Measurements from ENCODE around the gene ZXDC.

Gene ZXDC

GRCh38 chr3:126488886-126489569 lies 13.3 kb upstream of the ZXDC start:
- no peak overlapping the region for H3K4me3 Mint-ChIP-seq

GRCh38 chr3:126488185-126488584 lies 12.5 kb upstream of the ZXDC start:
- TF ChIP-seq CTCF (IDR thresholded peaks at IDR 0.05; ENCODE audit: unreplicated experiment in 3 of 3), result no peak
- Mint-ChIP-seq H3K36me3 (ENCODE audit: low read depth) (no peaks in the 10 kb centered on the region), H3K27me3 (ENCODE audit: low read depth) (peaks cover 11% of the 10 kb centered on the region), H3K9me3 (no peaks in the 10 kb centered on the region), H3K27ac (no peak overlapping the region), H3K4me3 (no peak overlapping the region), H3K4me1 (peaks cover 21% of the 10 kb centered on the region)

More at GRCh38 chr3:126488886-126489569, 13.3 kb upstream of the ZXDC start:
- Mint-ChIP-seq H3K9me3 (no peaks in the 10 kb centered on the region), H3K36me3 (ENCODE audit: low read depth) (no peaks in the 10 kb centered on the region), H3K27me3 (ENCODE audit: low read depth) (peaks cover 11% of the 10 kb centered on the region), H3K4me1 (peaks cover 17% of the 10 kb centered on the region), H3K27ac (no peak overlapping the region)
- TF ChIP-seq CTCF (IDR thresholded peaks at IDR 0.05; ENCODE audit: unreplicated experiment in 3 of 3), result no peak

GRCh38 chr3:126487151-126487771 lies 11.6 kb upstream of the ZXDC start:
- Mint-ChIP-seq H3K9me3 (no peaks in the 10 kb centered on the region), H3K36me3 (ENCODE audit: low read depth) (no peaks in the 10 kb centered on the region), H3K27ac (no peak overlapping the region), H3K4me3 (no peak overlapping the region), H3K27me3 (ENCODE audit: low read depth) (peaks cover 11% of the 10 kb centered on the region), H3K4me1 (peaks cover 21% of the 10 kb centered on the region)
- TF ChIP-seq CTCF (IDR thresholded peaks at IDR 0.05; ENCODE audit: unreplicated experiment in 3 of 3), result peak in 1 of 3 experiments; percentile 10

- H3K4me3 Mint-ChIP-seq, result no peak overlapping the region
- no peak for TF ChIP-seq CTCF (IDR thresholded peaks at IDR 0.05; ENCODE audit: unreplicated experiment in 3 of 3)
- no peaks in the 10 kb centered on the region for H3K9me3 Mint-ChIP-seq
- no peak overlapping the region for H3K27ac Mint-ChIP-seq
- peaks cover 27% of the 10 kb centered on the region for H3K4me1 Mint-ChIP-seq
- H3K36me3 Mint-ChIP-seq (ENCODE audit: low read depth), result no peaks in the 10 kb centered on the region
- H3K27me3 Mint-ChIP-seq (ENCODE audit: low read depth), result peaks cover 7% of the 10 kb centered on the region
Observed at GRCh38 chr3:126486360-126486847, 10.7 kb upstream of the ZXDC start.

- H3K4me1 Mint-ChIP-seq, result peaks cover 31% of the 10 kb centered on the region
- peaks cover 7% of the 10 kb centered on the region for H3K27me3 Mint-ChIP-seq (ENCODE audit: low read depth)
- no peaks in the 10 kb centered on the region for H3K9me3 Mint-ChIP-seq
- H3K36me3 Mint-ChIP-seq (ENCODE audit: low read depth), result no peaks in the 10 kb centered on the region
- TF ChIP-seq CTCF (IDR thresholded peaks at IDR 0.05; ENCODE audit: unreplicated experiment in 3 of 3), result no peak
- no peak overlapping the region for H3K27ac Mint-ChIP-seq
- H3K4me3 Mint-ChIP-seq, result no peak overlapping the region
Observed at GRCh38 chr3:126485956-126486355, 10.3 kb upstream of the ZXDC start.

Data from nephron (organoid).